GM21619 (cell line): Measurements from ENCODE around the gene TMEM272.

ENCODE experiments used
- ATAC-seq: cut with Tn5 transposase; IDR thresholded peaks from one replicate; pipeline ENCODE4 v1.9.1; 2021; ENCODE audit not compliant: unreplicated experiment

Gene TMEM272

GRCh38 chr13:51806566-51806965 is 38.4 kb downstream of the TMEM272 start:
- ATAC-seq = no peak

- no peak for ATAC-seq
These were observed 39.1 kb downstream of the TMEM272 start for GRCh38 chr13:51805925-51806324.

- ATAC-seq = no peak
These were observed 39.7 kb downstream of the TMEM272 start for GRCh38 chr13:51805313-51805712.

- ATAC-seq = no peak
These were observed 40.4 kb downstream of the TMEM272 start for GRCh38 chr13:51804295-51805172.

GRCh38 chr13:51803422-51804294 is 41.3 kb downstream of the TMEM272 start, which contains the start of gene DHRS12:
Gene DHRS12 (minus strand): TSS chr13:51804163. CDS start chr13:51799659, 4,504 bp downstream.
- ATAC-seq = peak; percentile 85

GRCh38 chr13:51802631-51803418 is 42.2 kb downstream of the TMEM272 start:
- no peak for ATAC-seq

- ATAC-seq = no peak
These were observed 43.3 kb downstream of the TMEM272 start for GRCh38 chr13:51801631-51802099.

GRCh38 chr13:51800486-51800885 is 44.5 kb downstream of the TMEM272 start:
- no peak for ATAC-seq

GRCh38 chr13:51799261-51799660 is 45.7 kb downstream of the TMEM272 start:
- ATAC-seq = no peak

GRCh38 chr13:51797664-51798488 is 47.1 kb downstream of the TMEM272 start:
- no peak for ATAC-seq

GRCh38 chr13:51796546-51796945 is 48.4 kb downstream of the TMEM272 start:
- ATAC-seq = no peak

GRCh38 chr13:51795419-51795818 is 49.6 kb downstream of the TMEM272 start:
- no peak for ATAC-seq

- no peak for ATAC-seq
These were observed 50.0 kb downstream of the TMEM272 start for GRCh38 chr13:51794964-51795363.

GRCh38 chr13:51793570-51794271 is 51.3 kb downstream of the TMEM272 start:
- ATAC-seq = peak; percentile 61

GRCh38 chr13:51786425-51787265 is 58.3 kb downstream of the TMEM272 start:
- ATAC-seq = no peak

- no peak for ATAC-seq
These were observed 59.1 kb downstream of the TMEM272 start for GRCh38 chr13:51785712-51786424.

- ATAC-seq = no peak
These were observed 60.9 kb downstream of the TMEM272 start for GRCh38 chr13:51784097-51784496.
